Liver (tissue), 9 donors: ENCODE measurements around the gene NFATC1. TPM values are rescaled to one million over a fixed set of nuclear protein-coding genes. Genes with fewer than 3 reads are reported as not detected.

Experiments used
- DNase-seq: peaks from one replicate; pipeline ENCODE4 v3.0.0-alpha.2; 2017; ENCODE audit warnings: low spot score
- H3K27ac ChIP-seq, 2 donors: one replicate each; pipeline ENCODE4 v1.7.0; 2013; ENCODE audit warnings: inconsistent platforms in 2 of 2, low read length in 2 of 2, control low read depth in 1 of 2, low read depth in 1 of 2, mild to moderate bottlenecking in 1 of 2
- H3K27me3 ChIP-seq, 4 donors: one replicate each; pipeline versions ENCODE4 v1.6.1 to v1.7.0; 2013; ENCODE audit warnings: low read length in 3 of 4, inconsistent platforms in 1 of 4, mild to moderate bottlenecking in 1 of 4, moderate library complexity in 1 of 4; ENCODE audit not compliant: control insufficient read depth in 4 of 4, insufficient read depth in 4 of 4
- H3K36me3 ChIP-seq, 4 donors: one replicate each; pipeline versions ENCODE4 v1.6.1 to v1.7.0; 2013; ENCODE audit warnings: low read length in 3 of 4, mild to moderate bottlenecking in 3 of 4, low read depth in 1 of 4, moderate library complexity in 1 of 4; ENCODE audit not compliant: control insufficient read depth in 4 of 4, insufficient read depth in 3 of 4
- H3K4me1 ChIP-seq, 4 donors: one replicate each; pipeline versions ENCODE4 v1.6.1 to v1.7.0; 2013; ENCODE audit warnings: low read length in 3 of 4, mild to moderate bottlenecking in 3 of 4, moderate library complexity in 1 of 4; ENCODE audit not compliant: control insufficient read depth in 4 of 4, insufficient read depth in 4 of 4
- H3K4me3 ChIP-seq, 3 donors: one replicate each; pipeline versions ENCODE4 v1.6.1 to v1.7.0; 2013; ENCODE audit warnings: low read length in 3 of 3, control low read depth in 1 of 3, low read depth in 1 of 3, mild to moderate bottlenecking in 1 of 3
- H3K9ac ChIP-seq, 2 donors: one replicate each; pipeline ENCODE4 v1.7.0; 2013; ENCODE audit warnings: low read length in 2 of 2, mild to moderate bottlenecking in 2 of 2, moderate library complexity in 2 of 2, control low read depth in 1 of 2, low read depth in 1 of 2
- H3K9me3 ChIP-seq, 4 donors: one replicate each; pipeline versions ENCODE4 v1.6.1 to v1.7.0; 2013; ENCODE audit warnings: low read length in 3 of 4; ENCODE audit not compliant: control insufficient read depth in 4 of 4
- ATF3 ChIP-seq: IDR thresholded peaks from 2 replicates; pipeline ENCODE4 v1.6.1; 2016; ENCODE audit warnings: antibody characterized with exemption
- CTCF ChIP-seq: fragments of 150-350 bp; IDR thresholded peaks from 2 replicates; pipeline ENCODE4 v1.5.1; 2017; ENCODE audit warnings: improper control_type of control experiment, low read depth, low read length; ENCODE audit not compliant: missing input control
- EGR1 ChIP-seq, 2 donors: IDR thresholded peaks; 2 replicates each; pipeline ENCODE4 v1.6.1; 2016 to 2018; ENCODE audit warnings: antibody characterized with exemption in 2 of 2, low read depth in 2 of 2
- FOXA2 ChIP-seq: IDR thresholded peaks from 2 replicates; pipeline ENCODE4 v1.6.1; 2016; ENCODE audit warnings: antibody characterized with exemption
- GABPA ChIP-seq, 2 donors: IDR thresholded peaks in 1 of 2; conservative IDR thresholded peaks in 1 of 2; 2 replicates each; pipeline ENCODE4 v1.6.1; 2016; ENCODE audit warnings: antibody characterized with exemption in 2 of 2, mild to moderate bottlenecking in 1 of 2, moderate library complexity in 1 of 2
- HNF4A ChIP-seq, 2 donors: conservative IDR thresholded peaks; 2 replicates each; pipeline ENCODE4 v1.6.1; 2016; ENCODE audit warnings: antibody characterized with exemption in 2 of 2, mild to moderate bottlenecking in 2 of 2
- HNF4G ChIP-seq: IDR thresholded peaks from 2 replicates; pipeline ENCODE4 v1.6.1; 2016; ENCODE audit warnings: antibody characterized with exemption
- JUND ChIP-seq, 2 donors: IDR thresholded peaks; 2 replicates each; pipeline ENCODE4 v1.6.1; 2016; ENCODE audit warnings: antibody characterized with exemption in 2 of 2
- NR2F2 ChIP-seq: IDR thresholded peaks from 2 replicates; pipeline ENCODE4 v1.6.1; 2016; ENCODE audit warnings: antibody characterized with exemption
- RAD21 ChIP-seq, 2 donors: IDR thresholded peaks; 2 replicates each; pipeline ENCODE4 v1.6.1; 2016; ENCODE audit warnings: antibody characterized with exemption in 2 of 2, mild to moderate bottlenecking in 2 of 2
- SP1 ChIP-seq: IDR thresholded peaks from 2 replicates; pipeline ENCODE4 v1.6.1; 2018; ENCODE audit warnings: antibody characterized with exemption, mild to moderate bottlenecking
- TAF1 ChIP-seq: conservative IDR thresholded peaks from 2 replicates; pipeline ENCODE4 v1.6.1; 2016; ENCODE audit warnings: antibody characterized with exemption, mild to moderate bottlenecking
- ZBTB33 ChIP-seq: IDR thresholded peaks from 2 replicates; pipeline ENCODE4 v1.6.1; 2016; ENCODE audit warnings: antibody characterized with exemption
- WGBS: extraction: QIAGEN DNeasy Blood & Tissue Kit; methylation state at CpG from one replicate; pipeline ENCODE4 v1.1.7; 2013; 5-methylcytosine and 5-hydroxymethylcytosine counted together
- polyA plus RNA-seq, 2 donors: library from polyadenylated mRNA; stranded (reverse) in 1 of 2; unstranded in 1 of 2; fragments of 200-250 nt in 1 of 2; fragments of >200 nt in 1 of 2; fragmentation: Nextera tagmentation in 1 of 2; extraction: Ambion mirVana in 1 of 2; gene quantifications; one replicate each; pipeline versions ENCODE4 v1.2.1 to v1.2.3, GENCODE V29; 2013 to 2015
- total RNA-seq, 2 donors: library from RNA; depleted of rRNA; stranded (reverse); fragments of >200 nt; gene quantifications; one replicate each; pipeline ENCODE4 v1.2.3, GENCODE V29; 2014
- TF ChIP-seq, protein P1 (sequence below): IDR thresholded peaks from 2 replicates; pipeline ENCODE4 v1.6.1; 2016; ENCODE audit warnings: antibody characterized with exemption, mild to moderate bottlenecking
- TF ChIP-seq, protein P2 (sequence below): IDR thresholded peaks from 2 replicates; pipeline ENCODE4 v1.6.1; 2016; ENCODE audit warnings: antibody characterized with exemption
- donor health status: healthy.
- donor health status: healthy.
- donor health status: healthy.
- donor health status: healthy.
- donor health status: healthy.

Gene NFATC1
- total and polyA plus RNA-seq, 4 donors, result 0.57 to 2.2 (median 1.3) TPM

- WGBS, result 72% methylated on average over 20 of the region's 20 CpGs
- peaks cover 0 to 5% (median 0%) of the 10 kb centered on the region in 4 donors for H3K27me3 ChIP-seq
- no peak for DNase-seq
- H3K27ac ChIP-seq, result no peak overlapping the region
- no peak overlapping the region for H3K9ac ChIP-seq
- no peak overlapping the region for H3K4me3 ChIP-seq
- TF ChIP-seq HNF4G, result no peak
- TF ChIP-seq CTCF, result no peak
- no peak for TF ChIP-seq TAF1
- TF ChIP-seq ZBTB33, result no peak
- no peak for TF ChIP-seq FOXA2
- TF ChIP-seq HNF4A (conservative IDR thresholded peaks at IDR 0.05), result no peak
- TF ChIP-seq JUND (IDR thresholded peaks at IDR 0.05), result no peak
- no peak for TF ChIP-seq RAD21 (IDR thresholded peaks at IDR 0.05)
- TF ChIP-seq SP1, result no peak
- TF ChIP-seq EGR1 (IDR thresholded peaks at IDR 0.05; ENCODE audit: low read depth in 2 of 2), result no peak
- no peak for TF ChIP-seq ATF3
- no peak for TF ChIP-seq NR2F2
- TF ChIP-seq, protein P1, sequence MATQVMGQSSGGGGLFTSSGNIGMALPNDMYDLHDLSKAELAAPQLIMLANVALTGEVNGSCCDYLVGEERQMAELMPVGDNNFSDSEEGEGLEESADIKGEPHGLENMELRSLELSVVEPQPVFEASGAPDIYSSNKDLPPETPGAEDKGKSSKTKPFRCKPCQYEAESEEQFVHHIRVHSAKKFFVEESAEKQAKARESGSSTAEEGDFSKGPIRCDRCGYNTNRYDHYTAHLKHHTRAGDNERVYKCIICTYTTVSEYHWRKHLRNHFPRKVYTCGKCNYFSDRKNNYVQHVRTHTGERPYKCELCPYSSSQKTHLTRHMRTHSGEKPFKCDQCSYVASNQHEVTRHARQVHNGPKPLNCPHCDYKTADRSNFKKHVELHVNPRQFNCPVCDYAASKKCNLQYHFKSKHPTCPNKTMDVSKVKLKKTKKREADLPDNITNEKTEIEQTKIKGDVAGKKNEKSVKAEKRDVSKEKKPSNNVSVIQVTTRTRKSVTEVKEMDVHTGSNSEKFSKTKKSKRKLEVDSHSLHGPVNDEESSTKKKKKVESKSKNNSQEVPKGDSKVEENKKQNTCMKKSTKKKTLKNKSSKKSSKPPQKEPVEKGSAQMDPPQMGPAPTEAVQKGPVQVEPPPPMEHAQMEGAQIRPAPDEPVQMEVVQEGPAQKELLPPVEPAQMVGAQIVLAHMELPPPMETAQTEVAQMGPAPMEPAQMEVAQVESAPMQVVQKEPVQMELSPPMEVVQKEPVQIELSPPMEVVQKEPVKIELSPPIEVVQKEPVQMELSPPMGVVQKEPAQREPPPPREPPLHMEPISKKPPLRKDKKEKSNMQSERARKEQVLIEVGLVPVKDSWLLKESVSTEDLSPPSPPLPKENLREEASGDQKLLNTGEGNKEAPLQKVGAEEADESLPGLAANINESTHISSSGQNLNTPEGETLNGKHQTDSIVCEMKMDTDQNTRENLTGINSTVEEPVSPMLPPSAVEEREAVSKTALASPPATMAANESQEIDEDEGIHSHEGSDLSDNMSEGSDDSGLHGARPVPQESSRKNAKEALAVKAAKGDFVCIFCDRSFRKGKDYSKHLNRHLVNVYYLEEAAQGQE, result no peak
- no peak for TF ChIP-seq GABPA (IDR thresholded peaks at IDR 0.05 in 1 of 2, conservative IDR thresholded peaks at IDR 0.05 in 1 of 2)
- no peaks in the 10 kb centered on the region for H3K4me1 ChIP-seq
- no peaks in the 10 kb centered on the region for H3K36me3 ChIP-seq
- H3K9me3 ChIP-seq, result no peaks in the 10 kb centered on the region
Observed at GRCh38 chr18:79545255-79545654, 149.5 kb downstream of the NFATC1 start.

GRCh38 chr18:79545736-79546171, 150.0 kb downstream of the NFATC1 start:
- Histone ChIP-seq H3K4me3 (no peak overlapping the region), H3K9ac (no peak overlapping the region), H3K9me3 (no peaks in the 10 kb centered on the region), H3K27ac (no peak overlapping the region), H3K4me1 (no peaks in the 10 kb centered on the region), H3K27me3 (peaks cover 0 to 5% (median 0%) of the 10 kb centered on the region in 4 donors), H3K36me3 (no peaks in the 10 kb centered on the region)
- no peak for DNase-seq
- no peak for TF ChIP-seq RAD21 (IDR thresholded peaks at IDR 0.05)
- TF ChIP-seq GABPA (IDR thresholded peaks at IDR 0.05 in 1 of 2, conservative IDR thresholded peaks at IDR 0.05 in 1 of 2), result no peak
- TF ChIP-seq, protein P2, sequence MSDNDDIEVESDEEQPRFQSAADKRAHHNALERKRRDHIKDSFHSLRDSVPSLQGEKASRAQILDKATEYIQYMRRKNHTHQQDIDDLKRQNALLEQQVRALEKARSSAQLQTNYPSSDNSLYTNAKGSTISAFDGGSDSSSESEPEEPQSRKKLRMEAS, result no peak
- no peak for TF ChIP-seq ATF3
- TF ChIP-seq SP1, result no peak
- 73% methylated on average over 18 of the region's 18 CpGs for WGBS
